Measurements from ENCODE around the gene GAS2. TPM values are rescaled to one million over a fixed set of nuclear protein-coding genes. Genes with fewer than 3 reads are reported as not detected.

The GAS2 gene
- polyA plus RNA-seq, 3 donors: 0.86 to 1.00 (median 0.89) TPM

- Histone ChIP-seq H3K4me1 (ENCODE audit: control insufficient read depth in 1 of 2, insufficient read depth in 2 of 2, low read length in 2 of 2) (no peaks in the 10 kb centered on the region), H4K20me1 (ENCODE audit: insufficient read depth, low read length) (no peaks in the 10 kb centered on the region), H3K27ac (ENCODE audit: low read depth in 1 of 2, low read length in 2 of 2) (no peak overlapping the region), H3K27me3 (ENCODE audit: control insufficient read depth in 2 of 2, insufficient read depth in 2 of 2, low read length in 2 of 2) (no peaks in the 10 kb centered on the region), H2AFZ (ENCODE audit: insufficient read depth, low read depth, low read length, poor library complexity, severe bottlenecking) (no peak overlapping the region), H3K9me3 (replicated peaks in 1 of 2; ENCODE audit: control insufficient read depth in 1 of 2, insufficient read depth in 1 of 2, low read length in 2 of 2) (no peaks in the 10 kb centered on the region), H3K4me2 (replicated peaks; ENCODE audit: extremely low read depth, low read length, poor library complexity, severe bottlenecking) (no peak overlapping the region), H3K4me3 (replicated peaks in 1 of 3; ENCODE audit: low read depth in 2 of 3, low read length in 3 of 3) (no peak overlapping the region), H3K79me2 (ENCODE audit: insufficient read depth, low read length) (no peaks in the 10 kb centered on the region), H3K36me3 (replicated peaks in 1 of 2; ENCODE audit: control insufficient read depth in 1 of 2, insufficient read depth in 2 of 2, low read length in 2 of 2) (no peaks in the 10 kb centered on the region), H3K9ac (ENCODE audit: insufficient read depth, low read length, poor library complexity, severe bottlenecking) (no peak overlapping the region)
- intact Hi-C loops (cut with micrococcal nuclease): no loop called here
- WGBS (ENCODE audit: insufficient coverage): no CpG with 5 or more reads among the region's 1 CpG
- Mint-ChIP-seq H3K9me3 (peaks cover 0 to 2% (median 0%) of the 10 kb centered on the region in 7 donors), H3K27me3 (ENCODE audit: low read depth in 3 of 3) (peaks cover 0 to 4% (median 1%) of the 10 kb centered on the region in 3 donors), H3K4me3 (no peak overlapping the region), H3K27ac (no peak overlapping the region), H3K4me1 (no peaks in the 10 kb centered on the region), H3K36me3 (no peaks in the 10 kb centered on the region)
- no peak for DNase-seq
- TF ChIP-seq CTCF (IDR thresholded peaks at IDR 0.05): no peak
Measured at GRCh38 chr11:22761066-22761465, 94.7 kb downstream of the GAS2 start.

- no peaks in the 10 kb centered on the region for H3K4me1 ChIP-seq (ENCODE audit: control insufficient read depth in 1 of 2, insufficient read depth in 2 of 2, low read length in 2 of 2)
- no peaks in the 10 kb centered on the region for H3K4me1 Mint-ChIP-seq
- peaks cover 0 to 2% (median 0%) of the 10 kb centered on the region in 7 donors for H3K9me3 Mint-ChIP-seq
- H3K79me2 ChIP-seq (ENCODE audit: insufficient read depth, low read length): no peaks in the 10 kb centered on the region
- no peak overlapping the region for H3K27ac ChIP-seq (ENCODE audit: low read depth in 1 of 2, low read length in 2 of 2)
- H2AFZ ChIP-seq (ENCODE audit: insufficient read depth, low read depth, low read length, poor library complexity, severe bottlenecking): no peak overlapping the region
- H3K9me3 ChIP-seq (replicated peaks in 1 of 2; ENCODE audit: control insufficient read depth in 1 of 2, insufficient read depth in 1 of 2, low read length in 2 of 2): no peaks in the 10 kb centered on the region
- H3K27ac Mint-ChIP-seq: no peak overlapping the region
- no peak for TF ChIP-seq CTCF (IDR thresholded peaks at IDR 0.05)
- H3K4me2 ChIP-seq (replicated peaks; ENCODE audit: extremely low read depth, low read length, poor library complexity, severe bottlenecking): no peak overlapping the region
- DNase-seq: no peak
- H3K9ac ChIP-seq (ENCODE audit: insufficient read depth, low read length, poor library complexity, severe bottlenecking): no peak overlapping the region
- H3K36me3 ChIP-seq (replicated peaks in 1 of 2; ENCODE audit: control insufficient read depth in 1 of 2, insufficient read depth in 2 of 2, low read length in 2 of 2): no peaks in the 10 kb centered on the region
- no peaks in the 10 kb centered on the region for H3K36me3 Mint-ChIP-seq
- peaks cover 0 to 4% (median 1%) of the 10 kb centered on the region in 3 donors for H3K27me3 Mint-ChIP-seq (ENCODE audit: low read depth in 3 of 3)
- WGBS (ENCODE audit: insufficient coverage): 80% methylated on average over 1 of the region's 1 CpG
- intact Hi-C loops (cut with micrococcal nuclease): no loop called here
- H3K4me3 Mint-ChIP-seq: no peak overlapping the region
- no peak overlapping the region for H3K4me3 ChIP-seq (replicated peaks in 1 of 3; ENCODE audit: low read depth in 2 of 3, low read length in 3 of 3)
- no peaks in the 10 kb centered on the region for H3K27me3 ChIP-seq (ENCODE audit: control insufficient read depth in 2 of 2, insufficient read depth in 2 of 2, low read length in 2 of 2)
- no peaks in the 10 kb centered on the region for H4K20me1 ChIP-seq (ENCODE audit: insufficient read depth, low read length)
Measured at GRCh38 chr11:22763166-22763565, 96.8 kb downstream of the GAS2 start.

Data from CD14-positive monocyte (primary cell).